Activated T-helper 2 cell treated with anti-CD3 and anti-CD28 coated beads, Interferon-gamma antibody, Interleukin-2, Interleukin-4, amounts not matched to agents 10 μg/mL and 5 μg/mL and 100 μg/mL, durations not matched to agents 14 hours and 24 hours and 36 hours (primary cell): ENCODE data around the gene MED20. TPM values are rescaled to one million over a fixed set of nuclear protein-coding genes. Genes with fewer than 3 reads are reported as not detected.

Experiments
- DNase-seq: peaks from one replicate; pipeline ENCODE4 v3.0.0; 2021; ENCODE audit warnings: low spot score
- H3K27ac Mint-ChIP-seq: one replicate; pipeline ENCODE4 v1.8.0; 2021; ENCODE audit warnings: mixed read lengths
- H3K27me3 Mint-ChIP-seq: one replicate; pipeline ENCODE4 v1.8.0; 2021; ENCODE audit warnings: low read depth, mixed read lengths
- H3K36me3 Mint-ChIP-seq: one replicate; pipeline ENCODE4 v1.8.0; 2021; ENCODE audit warnings: low read depth, mixed read lengths
- H3K4me1 Mint-ChIP-seq: one replicate; pipeline ENCODE4 v1.8.0; 2021; ENCODE audit warnings: low read depth, mixed read lengths
- H3K4me3 Mint-ChIP-seq: one replicate; pipeline ENCODE4 v1.8.0; 2021; ENCODE audit warnings: low read depth, mild to moderate bottlenecking, moderate library complexity, mixed read lengths
- H3K9me3 Mint-ChIP-seq: one replicate; pipeline ENCODE4 v1.8.0; 2021; ENCODE audit warnings: mixed read lengths
- intact Hi-C: fragments of 100-400 bp; cut with micrococcal nuclease; formaldehyde crosslinking; loops from one replicate; pipeline ENCODE4 v1.15.1; 2023
- total RNA-seq: library from RNA; stranded (reverse); gene quantifications from 2 replicates; pipeline ENCODE4 v1.2.3, GENCODE V29; 2022

Gene MED20
- total RNA-seq, 1 donor from 2014 or later: 24.3 TPM

GRCh38 chr6:41885930-41886329 is 35.0 kb downstream of the MED20 start:
- Mint-ChIP-seq H3K4me3 (no peak overlapping the region), H3K9me3 (no peaks in the 10 kb centered on the region), H3K27me3 (no peaks in the 10 kb centered on the region), H3K36me3 (no peaks in the 10 kb centered on the region), H3K27ac (no peak overlapping the region), H3K4me1 (peaks cover 2% of the 10 kb centered on the region)
- intact Hi-C loops: no loop called here
- DNase-seq: no peak

GRCh38 chr6:41884957-41885356 is 36.0 kb downstream of the MED20 start:
- Mint-ChIP-seq H3K27ac (no peak overlapping the region), H3K36me3 (no peaks in the 10 kb centered on the region), H3K4me3 (no peak overlapping the region), H3K4me1 (peaks cover 2% of the 10 kb centered on the region), H3K9me3 (no peaks in the 10 kb centered on the region), H3K27me3 (no peaks in the 10 kb centered on the region)
- no peak for DNase-seq
- intact Hi-C loops: no loop called here

GRCh38 chr6:41881506-41881905 is 39.4 kb downstream of the MED20 start:
- Mint-ChIP-seq H3K27me3 (no peaks in the 10 kb centered on the region), H3K27ac (no peak overlapping the region), H3K4me1 (no peaks in the 10 kb centered on the region), H3K9me3 (no peaks in the 10 kb centered on the region), H3K4me3 (no peak overlapping the region), H3K36me3 (no peaks in the 10 kb centered on the region)
- no peak for DNase-seq
- intact Hi-C loops: no loop called here

- intact Hi-C loops: no loop called here
- no peak for DNase-seq
- Mint-ChIP-seq H3K4me1 (no peaks in the 10 kb centered on the region), H3K27me3 (no peaks in the 10 kb centered on the region), H3K9me3 (no peaks in the 10 kb centered on the region), H3K4me3 (no peak overlapping the region), H3K27ac (no peak overlapping the region), H3K36me3 (no peaks in the 10 kb centered on the region)
Observed at GRCh38 chr6:41878961-41879405, 42.0 kb downstream of the MED20 start.

- Mint-ChIP-seq H3K9me3 (no peaks in the 10 kb centered on the region), H3K27ac (no peak overlapping the region), H3K27me3 (no peaks in the 10 kb centered on the region), H3K4me3 (no peak overlapping the region), H3K36me3 (no peaks in the 10 kb centered on the region), H3K4me1 (no peaks in the 10 kb centered on the region)
- intact Hi-C loops: no loop called here
- DNase-seq: no peak
Observed at GRCh38 chr6:41878246-41878645, 42.7 kb downstream of the MED20 start.

- DNase-seq: no peak
- no peaks in the 10 kb centered on the region for H3K36me3 Mint-ChIP-seq
- no peaks in the 10 kb centered on the region for H3K27me3 Mint-ChIP-seq
- intact Hi-C loops: no loop called here
- no peaks in the 10 kb centered on the region for H3K4me1 Mint-ChIP-seq
- H3K9me3 Mint-ChIP-seq: no peaks in the 10 kb centered on the region
- H3K4me3 Mint-ChIP-seq: no peak overlapping the region
- no peak overlapping the region for H3K27ac Mint-ChIP-seq
Observed at GRCh38 chr6:41877051-41877680, 43.8 kb downstream of the MED20 start.

- H3K27ac Mint-ChIP-seq: no peak overlapping the region
- H3K4me3 Mint-ChIP-seq: no peak overlapping the region
- DNase-seq: no peak
- peaks cover 2% of the 10 kb centered on the region for H3K36me3 Mint-ChIP-seq
- H3K9me3 Mint-ChIP-seq: no peaks in the 10 kb centered on the region
- peaks cover 2% of the 10 kb centered on the region for H3K4me1 Mint-ChIP-seq
- H3K27me3 Mint-ChIP-seq: no peaks in the 10 kb centered on the region
- intact Hi-C loops: no loop called here
Observed at GRCh38 chr6:41874741-41875140, 46.2 kb downstream of the MED20 start.

GRCh38 chr6:41872147-41872546 is 48.8 kb downstream of the MED20 start:
- H3K4me1 Mint-ChIP-seq: peaks cover 2% of the 10 kb centered on the region
- no peak overlapping the region for H3K27ac Mint-ChIP-seq
- H3K36me3 Mint-ChIP-seq: peaks cover 2% of the 10 kb centered on the region
- H3K27me3 Mint-ChIP-seq: no peaks in the 10 kb centered on the region
- no peak for DNase-seq
- H3K4me3 Mint-ChIP-seq: no peak overlapping the region
- intact Hi-C loops: no loop called here
- no peaks in the 10 kb centered on the region for H3K9me3 Mint-ChIP-seq

- no peak overlapping the region for H3K27ac Mint-ChIP-seq
Observed at GRCh38 chr6:41871691-41872090, 49.2 kb downstream of the MED20 start.

GRCh38 chr6:41859356-41859755 is 61.6 kb downstream of the MED20 start:
- intact Hi-C loops: no loop called here
- H3K9me3 Mint-ChIP-seq: no peaks in the 10 kb centered on the region
- H3K4me3 Mint-ChIP-seq: no peak overlapping the region
- no peaks in the 10 kb centered on the region for H3K36me3 Mint-ChIP-seq
- no peaks in the 10 kb centered on the region for H3K4me1 Mint-ChIP-seq
- no peaks in the 10 kb centered on the region for H3K27me3 Mint-ChIP-seq
- DNase-seq: no peak
- no peak overlapping the region for H3K27ac Mint-ChIP-seq

More at GRCh38 chr6:41871691-41872090, 49.2 kb downstream of the MED20 start:
- Mint-ChIP-seq H3K4me3 (no peak overlapping the region), H3K9me3 (no peaks in the 10 kb centered on the region), H3K36me3 (peaks cover 2% of the 10 kb centered on the region), H3K27me3 (no peaks in the 10 kb centered on the region), H3K4me1 (peaks cover 2% of the 10 kb centered on the region)
- intact Hi-C loops: no loop called here
- DNase-seq: no peak

GRCh38 chr6:41858703-41859102 is 62.2 kb downstream of the MED20 start:
- H3K36me3 Mint-ChIP-seq: no peaks in the 10 kb centered on the region
- H3K4me1 Mint-ChIP-seq: no peaks in the 10 kb centered on the region
- H3K9me3 Mint-ChIP-seq: no peaks in the 10 kb centered on the region
- no peak for DNase-seq
- H3K27ac Mint-ChIP-seq: no peak overlapping the region
- intact Hi-C loops: no loop called here
- H3K27me3 Mint-ChIP-seq: no peaks in the 10 kb centered on the region
- no peak overlapping the region for H3K4me3 Mint-ChIP-seq

Other genes starting within 250 kb of the MED20 start
- gene TFEB, start 185.5 kb downstream of the MED20 start, total RNA-seq: 11.2 and 13.4 TPM in 2 replicates
- not detected in 2 replicates for gene PGC, start 173.7 kb downstream of the MED20 start, total RNA-seq
- gene FRS3, start 141.2 kb downstream of the MED20 start, total RNA-seq: 4.7 and 5.8 TPM in 2 replicates
- not detected in 2 replicates for gene PRICKLE4, start 140.4 kb downstream of the MED20 start, total RNA-seq
- 308 and 316 TPM in 2 replicates for gene TOMM6, start 133.4 kb downstream of the MED20 start, total RNA-seq
- gene USP49, start 25.8 kb downstream of the MED20 start, total RNA-seq: 6.1 and 6.4 TPM in 2 replicates
- gene BYSL, start 360 bp upstream of the MED20 start, total RNA-seq: 58.2 and 60.5 TPM in 2 replicates
- gene CCND3, start 20.7 kb upstream of the MED20 start, total RNA-seq: 207 and 217 TPM in 2 replicates
- 38.8 and 41.9 TPM in 2 replicates for gene TAF8, start 129.4 kb upstream of the MED20 start, total RNA-seq
- 0.09 and 0.23 TPM in 2 replicates for gene C6orf132, start 221.5 kb upstream of the MED20 start, total RNA-seq